Stimulated activated CD8-positive, alpha-beta memory T cell treated with anti-CD3 and anti-CD28 coated beads, Interleukin-2, amount 100 ng/mL, for 1 hour (primary cell): ENCODE results near the gene C9orf85.
"Not testable (repeated sequence)": the region's sequence is repeated elsewhere in the genome, so short reads cannot be mapped to it uniquely, and the experiment has no call there.

Experiments
- DNase-seq, 2 donors: peaks; one replicate each; pipeline ENCODE4 v3.0.0-alpha.2; 2020; ENCODE audit warnings: low read depth in 2 of 2

The C9orf85 gene

GRCh38 chr9:71911061-71911907 is at the start of gene C9orf85, which contains the start of gene ABHD17B:
Gene C9orf85 (plus strand): TSS chr9:71911639. CDS start chr9:71911735, 96 bp downstream.
Gene ABHD17B (minus strand): TSS chr9:71911193. CDS start chr9:71875080, 36,113 bp downstream.
- peak; percentile 87 to 93 for DNase-seq

- no peak for DNase-seq
These were observed 47.8 kb upstream of the C9orf85 start for GRCh38 chr9:71863631-71864030.

- DNase-seq = no peak
These were observed 36.1 kb upstream of the C9orf85 start for GRCh38 chr9:71875345-71875744.

DNA sequence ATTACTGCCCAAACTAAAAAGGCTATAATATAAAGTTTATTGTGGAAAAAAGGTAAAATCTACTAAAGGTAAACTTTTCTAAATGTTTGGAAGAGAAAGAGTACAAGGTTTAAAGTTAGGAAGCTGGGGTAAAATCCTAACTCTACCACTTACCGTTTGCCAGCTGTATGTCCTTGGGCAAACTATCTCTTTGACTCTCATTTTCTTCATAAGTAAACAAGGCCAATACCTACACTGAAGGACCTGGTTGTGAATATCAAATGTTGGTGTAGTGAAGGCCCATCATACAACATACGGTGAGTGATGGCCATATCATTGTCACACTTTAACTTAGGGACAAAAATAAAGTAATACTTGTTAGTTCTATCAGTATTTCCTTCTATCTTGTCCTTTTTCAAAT is 35.3 kb upstream of the C9orf85 start:
- DNase-seq = no peak

DNA sequence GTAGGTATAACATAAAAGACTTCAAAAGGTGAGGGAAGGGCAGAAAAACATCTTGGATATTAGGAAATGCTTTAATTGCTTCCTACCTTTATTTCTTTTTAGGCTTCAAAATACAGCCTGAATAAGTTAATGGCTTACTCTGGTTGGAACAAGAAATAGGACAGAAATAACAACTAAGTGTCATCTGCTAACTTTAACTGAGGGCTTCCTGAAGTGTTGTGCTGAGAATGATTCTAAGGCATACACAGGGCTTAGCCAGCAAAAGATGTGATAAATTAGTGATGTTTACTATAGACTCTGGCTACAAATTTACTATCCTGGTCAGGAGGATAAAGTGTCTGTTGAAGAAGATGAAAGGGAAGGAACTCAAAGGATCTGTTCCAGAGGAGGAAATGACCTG is 34.6 kb upstream of the C9orf85 start:
- no peak for DNase-seq

- DNase-seq = no peak
These were observed 32.8 kb upstream of the C9orf85 start for GRCh38 chr9:71878327-71879274.

- no peak for DNase-seq
These were observed 31.7 kb upstream of the C9orf85 start for GRCh38 chr9:71879644-71880174.

DNA sequence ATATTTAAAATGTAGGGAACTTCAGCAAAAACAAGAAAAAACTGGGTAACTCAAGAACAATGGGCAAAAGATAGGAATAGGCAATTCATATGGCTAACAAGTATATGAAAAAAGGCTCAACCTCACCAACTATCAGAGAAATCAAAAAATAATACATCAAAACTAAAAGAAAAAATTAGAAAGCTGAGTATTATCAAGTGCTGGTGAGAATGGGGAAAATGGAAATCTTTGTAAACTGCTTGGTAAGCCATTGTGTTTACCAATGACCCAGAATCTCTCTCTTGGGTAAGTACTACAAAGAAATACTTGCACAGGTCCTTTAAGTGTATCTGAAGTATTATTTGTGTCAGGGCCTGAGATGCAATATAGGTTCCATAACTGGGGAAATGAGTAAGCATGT is 27.4 kb upstream of the C9orf85 start:
- no peak for DNase-seq

GRCh38 chr9:71885467-71885866 is 26.0 kb upstream of the C9orf85 start:
- DNase-seq = no peak

DNA sequence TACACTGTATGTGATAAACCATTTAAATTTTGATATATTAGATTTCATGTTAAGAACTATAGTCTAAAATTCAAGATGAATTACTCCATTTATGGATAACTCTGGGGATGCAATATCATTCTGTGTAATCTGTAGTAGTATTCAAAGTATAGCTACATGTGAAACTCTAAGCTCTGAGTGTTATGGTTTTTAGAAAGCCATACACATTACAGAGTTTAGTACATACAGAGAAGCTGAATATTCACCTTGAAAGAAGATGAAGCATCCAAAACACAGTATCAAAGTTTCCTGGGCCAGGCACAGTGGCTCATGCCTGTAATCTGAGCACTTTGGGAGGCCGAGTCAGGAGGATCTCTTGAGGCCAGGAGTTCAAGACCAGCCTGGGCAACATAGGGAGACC is 25.4 kb upstream of the C9orf85 start:
- DNase-seq = no peak

DNA sequence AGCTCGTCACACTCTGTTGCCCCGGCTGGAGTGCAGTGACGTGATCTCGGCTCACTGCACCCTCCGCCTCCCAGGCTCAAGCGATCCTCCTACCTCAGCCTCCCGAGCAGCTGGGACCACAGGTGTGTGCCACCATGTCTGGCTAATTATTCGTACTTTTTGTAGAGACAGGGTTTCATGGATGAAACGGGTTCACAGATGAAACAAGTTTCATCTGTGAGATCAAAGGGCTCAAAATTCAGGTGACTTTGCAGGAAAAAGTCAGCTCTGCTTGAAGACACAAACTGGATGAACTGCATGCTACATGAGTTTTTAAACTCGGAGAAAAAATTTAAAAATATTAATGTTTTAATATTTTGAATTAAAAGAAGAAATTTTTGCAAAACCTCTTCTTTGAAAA is 24.9 kb upstream of the C9orf85 start:
- DNase-seq = no peak

- no peak for DNase-seq
These were observed 24.1 kb upstream of the C9orf85 start for GRCh38 chr9:71887362-71887761.

DNA sequence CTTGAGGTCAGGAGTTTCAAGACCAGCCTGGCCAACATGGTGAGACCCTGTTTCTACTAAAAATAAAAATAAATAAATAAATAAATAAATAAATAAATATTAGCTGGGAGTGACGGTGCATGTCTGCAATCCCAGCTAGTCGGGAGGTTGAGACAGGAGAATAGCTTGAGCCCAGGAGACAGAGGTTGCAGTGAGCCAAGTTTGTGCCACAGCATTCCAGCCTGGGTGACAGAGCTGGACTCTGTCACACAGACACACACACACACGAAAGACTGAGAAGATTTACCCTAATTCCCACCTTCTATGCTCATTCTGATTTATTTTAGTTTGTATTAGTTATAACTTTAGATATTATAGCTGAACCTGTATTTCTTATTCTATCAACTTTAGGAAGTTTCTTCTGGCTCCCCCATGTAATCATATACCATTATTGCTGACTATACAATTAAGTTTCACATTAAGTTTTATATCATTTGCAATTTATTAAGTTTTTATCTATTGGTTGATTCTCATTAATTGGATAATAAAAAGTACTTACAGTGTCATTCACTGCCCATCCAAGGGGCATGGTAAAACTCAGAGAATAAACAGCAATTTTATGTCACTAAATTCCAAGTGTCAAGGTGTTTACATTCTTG is 21.3 kb upstream of the C9orf85 start:
- no peak for DNase-seq

DNA sequence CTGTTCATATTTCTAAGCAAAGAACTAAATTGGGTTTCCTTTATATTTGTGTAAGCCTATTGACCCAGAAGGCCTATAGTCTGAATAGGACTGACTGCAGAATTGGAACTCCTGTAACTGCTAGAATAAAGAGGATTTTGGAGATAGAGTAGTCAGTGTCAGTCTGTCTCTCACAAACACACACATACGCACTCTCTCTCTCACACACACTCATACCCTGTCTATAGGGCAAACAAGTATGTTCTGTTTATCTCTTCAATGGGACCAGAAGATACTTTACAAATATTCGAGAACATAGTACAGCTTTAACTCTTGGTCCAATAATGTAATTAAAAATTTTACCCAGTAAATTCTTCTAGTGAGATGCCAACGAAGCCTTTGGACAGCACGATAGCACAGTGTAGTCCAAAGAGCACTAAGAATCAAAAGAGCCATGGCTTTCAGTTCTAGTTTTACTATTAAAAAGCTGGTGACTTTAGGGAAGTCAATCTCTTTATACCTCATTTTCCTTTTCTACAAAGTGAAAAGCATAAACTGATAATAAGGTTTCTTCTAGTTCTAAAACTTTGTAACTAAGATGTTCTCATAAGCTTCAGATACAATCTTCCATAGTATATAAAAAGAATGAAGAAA is 19.8 kb upstream of the C9orf85 start:
- DNase-seq = no peak

DNA sequence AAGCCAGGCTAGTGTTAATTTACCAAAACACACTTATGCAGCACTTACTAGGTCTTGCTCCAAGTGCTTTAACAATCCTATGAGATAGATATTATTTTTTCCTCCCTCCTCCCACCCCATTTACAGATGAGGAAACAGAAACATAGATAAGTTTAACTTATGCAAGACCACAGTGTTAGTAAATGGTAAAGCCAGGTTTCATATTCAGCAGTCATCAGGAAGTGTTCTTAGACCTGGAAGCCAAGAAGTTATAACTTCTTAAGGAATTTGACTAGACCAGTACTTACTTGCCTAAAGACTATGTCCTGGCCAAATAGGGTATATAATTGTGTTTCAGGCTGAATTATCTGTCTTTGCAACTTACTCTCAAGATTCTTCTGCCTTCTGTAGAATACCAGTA is 16.3 kb upstream of the C9orf85 start:
- no peak for DNase-seq

GRCh38 chr9:71895955-71896354 is 15.5 kb upstream of the C9orf85 start:
- DNase-seq = no peak

GRCh38 chr9:71896761-71897160 is 14.7 kb upstream of the C9orf85 start:
- DNase-seq = no peak

DNA sequence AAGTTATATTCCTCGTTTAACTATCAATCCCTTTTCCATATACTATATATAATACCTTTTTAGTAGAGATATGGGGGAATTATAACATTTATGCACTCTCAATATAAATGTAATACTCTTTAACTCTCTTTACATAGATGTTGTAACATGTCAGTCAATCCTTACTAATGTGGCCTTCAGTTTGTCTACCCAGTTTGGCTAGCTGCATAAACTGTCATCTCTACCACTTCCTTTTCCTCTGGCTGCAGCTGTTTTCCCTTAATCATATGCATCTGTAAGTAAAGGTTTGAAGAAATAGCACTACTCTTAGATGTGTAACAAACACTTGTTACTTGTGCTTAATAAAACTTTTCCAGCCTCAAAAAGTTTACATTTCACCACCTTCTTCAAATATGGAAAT is 13.9 kb upstream of the C9orf85 start:
- no peak for DNase-seq

DNA sequence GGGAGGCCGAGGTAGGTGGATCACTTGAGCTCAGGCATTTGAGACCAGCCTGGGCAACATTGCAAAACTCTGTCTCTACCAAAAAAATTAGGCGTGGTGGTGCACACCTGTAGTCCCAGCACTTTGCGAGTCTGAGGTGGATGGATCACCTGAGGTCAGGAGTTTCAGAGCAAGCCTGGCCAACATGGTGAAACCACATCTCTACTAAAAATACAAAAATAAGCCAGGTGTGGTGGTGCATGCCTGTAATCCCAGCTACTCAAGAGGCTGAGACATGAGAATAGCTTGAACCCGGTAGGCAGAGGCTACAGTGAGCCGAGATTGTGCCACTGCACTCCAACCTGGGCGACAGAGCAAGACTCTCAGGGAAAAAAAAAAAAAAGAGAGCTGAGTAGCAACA is 12.7 kb upstream of the C9orf85 start:
- DNase-seq = not testable (repeated sequence)

DNA sequence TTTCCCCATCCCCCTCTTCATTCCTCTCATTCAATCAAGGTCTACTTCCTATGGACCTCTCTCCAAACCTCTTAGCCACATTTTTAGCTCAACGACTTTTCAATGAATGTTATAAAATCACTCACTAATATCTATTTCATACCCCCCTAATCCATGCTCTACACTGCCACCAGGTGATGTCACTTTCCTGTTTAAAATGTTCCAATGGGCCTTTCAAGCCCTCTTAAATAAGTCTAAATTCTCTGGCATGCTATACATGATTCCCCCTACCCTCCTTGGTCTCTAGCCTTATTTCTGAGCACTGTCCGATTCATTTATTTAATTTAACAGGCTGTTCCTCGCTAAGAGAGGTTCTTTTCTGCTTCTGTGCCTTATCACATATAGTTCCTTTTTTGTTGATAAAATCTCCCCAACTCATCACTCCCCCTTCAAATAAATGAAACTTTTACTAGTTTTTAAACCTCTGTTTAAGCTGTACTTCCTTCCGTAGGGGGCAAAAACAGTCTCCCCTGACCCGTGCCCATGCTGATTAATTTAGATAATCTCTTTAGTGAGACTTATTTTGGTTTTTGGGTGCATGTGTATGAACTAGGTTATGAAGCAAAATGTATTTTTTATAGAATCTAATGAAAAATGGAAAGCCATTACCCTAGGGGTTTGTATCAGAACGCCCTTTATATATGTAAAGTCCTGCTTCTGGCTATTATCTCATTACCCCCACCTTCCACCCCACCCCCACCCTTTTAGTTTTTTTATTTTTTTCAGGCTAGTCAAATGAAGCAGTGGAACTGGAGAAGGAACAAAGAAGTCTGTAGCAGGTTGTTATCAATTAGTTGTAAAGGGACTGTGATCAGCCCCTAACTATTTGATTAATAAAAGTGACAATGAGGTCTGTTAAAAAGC is 9.5 kb upstream of the C9orf85 start:
- no peak for DNase-seq
